ENCODE results near the gene KREMEN2.
A peak's percentile ranks its signal among the peaks of the same experiment; 100 is the strongest.
"Not testable (repeated sequence)": the region's sequence is repeated elsewhere in the genome, so short reads cannot be mapped to it uniquely, and the experiment has no call there.

KREMEN2 gene

GRCh38 chr16:2943716-2944115, 20.4 kb upstream of the KREMEN2 start:
- not testable (repeated sequence) for DNase-seq

- DNase-seq, result no peak
These were observed 17.4 kb upstream of the KREMEN2 start for GRCh38 chr16:2946649-2947048.

GRCh38 chr16:2948807-2949704, 15.0 kb upstream of the KREMEN2 start:
- DNase-seq, result no peak

- no peak for DNase-seq
These were observed 14.2 kb upstream of the KREMEN2 start for GRCh38 chr16:2949705-2950352.

GRCh38 chr16:2950353-2950724, 13.7 kb upstream of the KREMEN2 start:
- no peak for DNase-seq

- DNase-seq, result no peak
These were observed 13.3 kb upstream of the KREMEN2 start for GRCh38 chr16:2950773-2951172.

GRCh38 chr16:2952679-2953078, 11.4 kb upstream of the KREMEN2 start:
- DNase-seq, result peak; percentile 15

- no peak for DNase-seq
These were observed 10.1 kb upstream of the KREMEN2 start for GRCh38 chr16:2953706-2954627.

GRCh38 chr16:2954656-2955381, 9.3 kb upstream of the KREMEN2 start:
- DNase-seq, result no peak

- DNase-seq, result no peak
These were observed 8.7 kb upstream of the KREMEN2 start for GRCh38 chr16:2955438-2955778.

GRCh38 chr16:2955779-2956578, 8.1 kb upstream of the KREMEN2 start:
- no peak for DNase-seq

GRCh38 chr16:2956579-2956956, 7.5 kb upstream of the KREMEN2 start:
- DNase-seq, result no peak

- no peak for DNase-seq
These were observed 4.9 kb upstream of the KREMEN2 start for GRCh38 chr16:2959206-2959605.

- DNase-seq, result no peak
These were observed 3.7 kb upstream of the KREMEN2 start for GRCh38 chr16:2960183-2961010.

- no peak for DNase-seq
These were observed 1.6 kb upstream of the KREMEN2 start for GRCh38 chr16:2962334-2963073.

- DNase-seq, result no peak
These were observed 877 bp upstream of the KREMEN2 start for GRCh38 chr16:2963074-2963722.

- DNase-seq, result peak; percentile 38
These were observed 631 bp downstream of the KREMEN2 start for GRCh38 chr16:2964475-2965336.

- DNase-seq, result no peak
These were observed 2.1 kb downstream of the KREMEN2 start for GRCh38 chr16:2966043-2966807.

Measured in NCI-H748 treated with DMSO at 0.1 percent for 48 hours (cell line).